Stimulated activated CD4-positive, alpha-beta T cell treated with anti-CD3 and anti-CD28 coated beads, Interleukin-4, amount 100 ng/mL, for 48 hours (primary cell): ENCODE results near the gene SLC50A1.

Source experiments
- DNase-seq, 2 donors: peaks; one replicate each; pipeline ENCODE4 v3.0.0-alpha.2; 2020; ENCODE audit warnings: low read depth in 2 of 2

Gene SLC50A1

GRCh38 chr1:155135415-155136028 lies at the start of gene SLC50A1:
Gene SLC50A1, plus strand, starts transcription at chr1:155135852. Its CDS starts 60 bp downstream, at chr1:155135912.
- DNase-seq, result peak; percentile 91 to 94

DNA sequence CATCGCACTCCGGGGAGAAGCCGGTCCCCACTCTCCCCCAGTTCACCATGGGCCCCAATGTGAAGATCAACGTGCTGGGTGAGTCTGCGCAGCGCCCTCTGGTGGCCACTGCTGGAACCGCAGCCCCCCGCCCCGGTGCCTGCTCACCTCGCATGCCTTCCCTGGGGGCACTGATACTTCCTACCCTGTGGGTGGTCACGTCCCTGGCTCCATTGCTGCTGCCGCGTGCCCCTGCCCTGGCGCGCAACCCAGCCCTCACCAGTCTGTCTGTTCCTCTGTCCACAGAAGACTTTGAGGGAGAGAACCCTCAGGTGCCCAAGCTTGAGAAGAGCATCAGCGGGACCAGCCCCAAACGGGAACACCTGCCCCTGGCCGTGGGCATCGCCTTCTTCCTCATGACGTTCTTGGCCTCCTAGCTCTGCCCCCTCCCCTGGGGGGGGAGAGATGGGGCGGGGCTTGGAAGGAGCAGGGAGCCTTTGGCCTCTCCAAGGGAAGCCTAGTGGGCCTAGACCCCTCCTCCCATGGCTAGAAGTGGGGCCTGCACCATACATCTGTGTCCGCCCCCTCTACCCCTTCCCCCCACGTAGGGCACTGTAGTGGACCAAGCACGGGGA lies 49.4 kb upstream of the SLC50A1 start:
- peak; percentile 71 to 88 for DNase-seq

DNA sequence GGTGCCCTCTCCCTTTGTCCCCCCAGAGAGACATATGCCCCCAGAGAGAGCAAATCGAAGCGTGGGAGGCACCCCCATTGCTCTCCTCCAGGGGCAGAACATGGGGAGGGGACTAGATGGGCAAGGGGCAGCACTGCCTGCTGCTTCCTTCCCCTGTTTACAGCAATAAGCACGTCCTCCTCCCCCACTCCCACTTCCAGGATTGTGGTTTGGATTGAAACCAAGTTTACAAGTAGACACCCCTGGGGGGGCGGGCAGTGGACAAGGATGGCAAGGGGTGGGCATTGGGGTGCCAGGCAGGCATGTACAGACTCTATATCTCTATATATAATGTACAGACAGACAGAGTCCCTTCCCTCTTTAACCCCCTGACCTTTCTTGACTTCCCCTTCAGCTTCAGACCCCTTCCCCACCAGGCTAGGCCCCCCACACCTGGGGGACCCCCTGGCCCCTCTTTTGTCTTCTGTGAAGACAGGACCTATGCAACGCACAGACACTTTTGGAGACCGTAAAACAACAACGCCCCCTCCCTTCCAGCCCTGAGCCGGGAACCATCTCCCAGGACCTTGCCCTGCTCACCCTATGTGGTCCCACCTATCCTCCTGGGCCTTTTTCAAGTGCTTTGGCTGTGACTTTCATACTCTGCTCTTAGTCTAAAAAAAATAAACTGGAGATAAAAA lies 48.7 kb upstream of the SLC50A1 start:
- DNase-seq, result no peak

DNA sequence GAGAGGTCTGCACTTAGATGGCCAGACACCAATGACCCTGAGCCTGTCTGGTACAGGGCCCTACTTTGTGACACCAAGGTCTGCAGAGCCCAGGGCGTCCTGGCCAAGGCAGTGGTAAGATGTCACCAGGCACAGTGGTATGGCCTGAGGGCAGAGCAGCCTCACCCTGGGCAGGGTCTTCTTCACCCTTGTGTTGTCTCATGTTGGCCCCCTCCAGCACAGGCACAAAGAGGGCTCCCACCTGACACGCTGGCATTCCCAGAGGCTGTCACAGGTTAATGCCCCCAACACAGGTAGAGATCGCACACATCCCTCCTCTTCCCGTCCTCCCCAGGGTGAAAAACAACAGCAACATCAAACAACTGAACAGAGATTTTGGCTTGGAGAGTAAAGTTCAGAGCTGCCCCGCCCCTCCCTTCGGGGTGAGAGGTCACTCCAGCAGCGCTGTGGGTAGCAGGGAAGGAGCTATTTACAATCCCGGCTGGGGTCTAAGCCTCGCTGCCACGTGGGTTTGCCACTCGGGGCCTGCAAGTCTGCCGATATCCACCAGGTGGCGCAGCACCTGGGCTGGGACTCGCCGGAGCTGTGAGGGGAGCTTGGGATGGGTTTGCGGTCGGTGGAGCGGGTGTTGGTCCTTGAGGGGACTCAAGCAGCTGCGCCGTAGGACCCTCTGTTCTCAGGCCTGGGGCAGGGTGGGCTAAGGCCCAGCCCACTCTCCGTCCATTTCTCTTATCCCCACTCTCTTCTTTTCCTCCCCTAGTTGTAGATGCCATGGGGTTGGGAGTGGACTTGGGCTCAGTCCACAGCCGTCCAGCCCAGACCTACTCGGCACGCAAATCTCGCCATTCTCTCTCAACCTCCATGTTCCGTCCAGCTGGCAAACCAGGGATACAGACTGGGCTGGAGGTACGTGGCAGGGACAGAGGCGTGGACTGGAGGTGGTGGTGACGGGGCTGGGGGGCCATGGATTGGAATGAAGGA lies 44.3 kb upstream of the SLC50A1 start:
- peak; percentile 70 to 81 for DNase-seq

GRCh38 chr1:155092131-155092530 lies 43.5 kb upstream of the SLC50A1 start:
- DNase-seq, result no peak

DNA sequence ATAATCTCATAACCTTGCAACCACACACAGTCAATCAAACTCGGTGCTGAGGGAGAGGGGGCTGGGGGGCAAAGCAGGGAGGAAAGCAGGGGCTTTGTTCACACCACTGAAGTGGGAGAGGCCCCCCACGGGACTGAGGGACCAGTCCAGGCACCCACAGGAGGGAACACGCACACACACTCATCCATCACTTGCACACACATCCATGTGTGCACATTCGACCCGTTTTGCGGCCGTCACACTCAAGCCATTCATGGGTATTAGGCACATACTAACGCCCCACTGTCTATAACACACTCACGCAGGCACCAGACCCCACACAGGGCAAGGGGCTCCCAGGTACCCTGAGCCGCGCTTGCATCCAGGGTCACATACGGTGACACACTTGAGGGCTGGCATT lies 43.0 kb upstream of the SLC50A1 start:
- no peak for DNase-seq

DNA sequence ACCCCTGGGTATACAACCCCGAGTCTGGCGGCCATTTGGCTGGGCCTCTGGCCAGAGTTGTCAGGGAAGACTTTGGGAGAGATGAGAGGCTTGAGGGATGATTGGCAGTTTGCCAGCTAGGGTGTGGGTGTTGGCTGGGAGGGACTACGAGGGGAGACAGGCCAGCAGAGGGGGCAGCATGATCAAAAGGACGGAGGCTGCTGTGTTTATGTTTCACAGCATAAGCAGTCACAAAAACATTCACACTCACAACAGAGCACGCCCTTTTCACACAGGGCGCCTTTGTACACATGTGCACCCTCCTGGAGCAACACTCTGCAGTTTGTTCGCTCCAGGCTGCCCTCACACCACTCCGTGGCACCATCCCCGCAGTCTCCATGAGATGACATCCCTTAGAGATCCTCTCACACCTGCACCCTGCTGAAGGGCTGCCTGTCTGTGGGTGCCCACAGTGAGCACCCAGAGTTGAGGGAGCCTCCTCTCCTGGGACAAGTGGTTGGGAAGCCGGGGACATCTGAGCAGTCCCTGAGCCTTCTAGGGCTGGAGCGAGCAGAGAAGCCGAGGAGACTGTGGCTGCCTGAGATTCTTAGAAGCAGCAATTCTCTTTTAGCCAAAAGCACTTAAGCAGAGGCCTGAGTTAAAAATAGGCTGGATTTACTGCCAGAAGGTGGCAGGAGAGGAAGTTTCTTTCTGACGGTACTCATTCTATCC lies 41.6 kb upstream of the SLC50A1 start:
- DNase-seq, result no peak

DNA sequence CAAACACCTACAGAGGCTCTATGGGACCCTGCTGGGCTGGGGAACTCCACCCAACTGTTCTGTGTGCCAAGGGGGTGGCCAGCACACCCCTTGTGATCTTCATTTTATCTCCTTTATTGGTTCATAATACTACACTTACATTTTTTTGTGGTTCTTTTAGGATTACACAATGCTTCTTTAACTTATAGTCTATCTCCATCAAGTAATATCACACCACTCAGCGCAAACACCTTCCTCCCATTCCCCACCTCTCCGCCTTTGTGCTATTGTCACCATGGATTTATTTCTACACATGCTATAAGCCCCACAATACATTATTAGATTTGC lies 41.1 kb upstream of the SLC50A1 start:
- no peak for DNase-seq

GRCh38 chr1:155099331-155099730 lies 36.3 kb upstream of the SLC50A1 start:
- DNase-seq, result no peak

- DNase-seq, result no peak
These were observed 32.3 kb upstream of the SLC50A1 start for GRCh38 chr1:155103325-155103724.

GRCh38 chr1:155104605-155105534 lies 30.8 kb upstream of the SLC50A1 start:
- DNase-seq, result no peak

- DNase-seq, result no peak
These were observed 30.0 kb upstream of the SLC50A1 start for GRCh38 chr1:155105604-155106011.

DNA sequence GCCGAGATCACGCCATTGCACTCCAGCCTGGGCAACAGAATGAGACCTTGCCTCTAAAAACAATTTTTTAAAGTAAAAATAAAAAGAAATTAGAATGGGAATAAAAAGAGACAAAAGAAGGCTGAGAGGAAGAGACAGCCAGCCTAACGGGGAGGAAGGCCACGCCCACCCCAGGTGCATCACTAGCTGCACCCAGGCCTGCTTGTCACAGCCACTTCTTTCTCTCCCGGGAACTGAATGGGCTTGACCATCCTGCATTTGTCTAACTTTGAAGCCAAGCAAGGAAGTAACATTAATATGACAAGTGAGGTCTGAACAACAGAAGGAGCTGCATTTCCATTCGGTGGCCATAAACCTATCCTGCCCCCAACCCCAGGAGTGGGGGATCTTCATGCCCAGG lies 28.8 kb upstream of the SLC50A1 start:
- DNase-seq, result no peak

DNA sequence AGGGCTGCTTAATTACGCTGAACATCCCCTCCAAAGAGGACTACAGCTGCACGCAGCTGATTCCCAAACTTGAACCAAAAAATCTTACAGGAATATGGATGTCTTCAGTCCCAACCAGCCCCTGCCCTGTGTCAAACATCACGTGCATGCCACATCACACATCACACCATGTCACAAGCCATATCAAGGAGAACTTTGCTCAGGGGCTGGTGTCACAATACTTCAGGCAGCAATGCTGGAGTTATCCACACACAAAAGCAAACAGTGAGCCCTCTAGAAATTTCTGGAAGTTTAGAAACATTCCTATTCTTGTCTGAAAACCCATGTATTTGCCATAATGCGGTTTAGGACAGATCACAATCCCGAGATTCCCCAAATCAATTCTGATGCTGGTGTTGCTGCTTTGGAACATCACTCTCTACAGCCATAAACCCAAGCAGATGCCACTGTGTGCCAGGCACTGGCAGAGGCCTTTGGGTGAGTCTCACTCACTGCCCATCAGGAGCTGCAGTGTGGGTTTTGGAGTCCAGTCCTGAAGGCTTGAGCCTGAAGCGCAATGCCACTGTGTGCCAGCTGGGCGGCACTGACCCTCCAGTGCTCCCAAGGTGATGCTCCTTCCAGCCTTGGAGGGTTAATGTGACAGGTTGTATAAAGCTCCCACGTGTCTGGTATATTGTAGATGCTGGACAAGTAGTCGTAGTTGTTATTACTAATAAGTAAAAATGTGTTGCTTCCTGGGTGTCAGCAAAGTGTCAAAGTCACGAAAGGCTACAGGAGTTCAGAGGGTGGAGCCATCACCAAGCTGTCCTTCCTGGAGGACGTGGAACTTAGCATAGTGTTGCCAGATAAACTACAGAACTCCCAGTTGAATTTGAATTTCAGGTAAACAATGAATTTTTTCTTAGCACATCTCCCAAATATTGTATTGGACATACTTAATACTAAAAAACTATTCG lies 28.1 kb upstream of the SLC50A1 start:
- DNase-seq, result no peak

GRCh38 chr1:155108296-155108695 lies 27.4 kb upstream of the SLC50A1 start:
- no peak for DNase-seq

DNA sequence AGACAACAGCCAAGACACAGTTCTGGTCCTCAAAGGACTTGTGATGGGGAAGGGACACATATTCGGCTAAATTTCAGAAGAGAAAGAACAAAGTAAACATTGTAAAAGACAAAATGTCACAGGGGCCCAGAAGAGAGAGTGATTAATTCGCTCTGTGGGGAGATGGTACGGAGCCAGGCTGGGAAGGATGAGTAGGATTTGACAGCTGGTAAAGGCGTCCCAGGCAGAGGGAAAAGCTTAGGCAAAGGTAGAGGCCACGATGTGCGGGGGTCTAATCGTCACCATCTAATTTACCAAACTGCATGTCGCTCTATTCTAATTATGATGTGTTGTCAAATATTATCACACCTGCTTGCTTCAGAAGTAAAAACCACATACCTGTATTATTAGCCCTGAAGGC lies 25.3 kb upstream of the SLC50A1 start:
- DNase-seq, result no peak

- no peak for DNase-seq
These were observed 24.8 kb upstream of the SLC50A1 start for GRCh38 chr1:155110826-155111225.

GRCh38 chr1:155113450-155113980 lies 22.1 kb upstream of the SLC50A1 start:
- no peak for DNase-seq
